ENCODE results near the gene CNTFR.
A peak's percentile ranks its signal among the peaks of the same experiment; 100 is the strongest.

The CNTFR gene

GRCh38 chr9:34522091-34522887 is 67.2 kb downstream of the CNTFR start:
- no peak for DNase-seq

- DNase-seq: no peak
Measured at GRCh38 chr9:34521406-34522045, 68.0 kb downstream of the CNTFR start.

- no peak for DNase-seq
Measured at GRCh38 chr9:34520505-34521385, 68.8 kb downstream of the CNTFR start.

GRCh38 chr9:34520096-34520495 is 69.4 kb downstream of the CNTFR start:
- DNase-seq: no peak

- DNase-seq: no peak
Measured at GRCh38 chr9:34519321-34520020, 70.1 kb downstream of the CNTFR start.

GRCh38 chr9:34518896-34519295 is 70.6 kb downstream of the CNTFR start:
- no peak for DNase-seq

GRCh38 chr9:34518110-34518616 is 71.4 kb downstream of the CNTFR start:
- no peak for DNase-seq

GRCh38 chr9:34517185-34517584 is 72.3 kb downstream of the CNTFR start:
- no peak for DNase-seq

GRCh38 chr9:34515959-34516358 is 73.6 kb downstream of the CNTFR start:
- no peak for DNase-seq

- DNase-seq: no peak
Measured at GRCh38 chr9:34514816-34515215, 74.7 kb downstream of the CNTFR start.

GRCh38 chr9:34514401-34514800 is 75.1 kb downstream of the CNTFR start:
- no peak for DNase-seq

GRCh38 chr9:34513567-34514214 is 75.8 kb downstream of the CNTFR start:
- peak; percentile 13 for DNase-seq

GRCh38 chr9:34512131-34513078 is 77.1 kb downstream of the CNTFR start:
- no peak for DNase-seq

- no peak for DNase-seq
Measured at GRCh38 chr9:34510497-34511468, 78.7 kb downstream of the CNTFR start.

GRCh38 chr9:34508951-34509350 is 80.6 kb downstream of the CNTFR start:
- no peak for DNase-seq

- no peak for DNase-seq
Measured at GRCh38 chr9:34508463-34508862, 81.1 kb downstream of the CNTFR start.

- DNase-seq: no peak
Measured at GRCh38 chr9:34507966-34508365, 81.6 kb downstream of the CNTFR start.

GRCh38 chr9:34507556-34507955 is 82.0 kb downstream of the CNTFR start:
- no peak for DNase-seq

GRCh38 chr9:34506623-34507022 is 82.9 kb downstream of the CNTFR start:
- DNase-seq: no peak

Data from EL (cell line).